Epithelial cell of proximal tubule (primary cell): ENCODE measurements around the gene ZC3H7B. TPM values are rescaled to one million over a fixed set of nuclear protein-coding genes. Genes with fewer than 3 reads are reported as not detected.

Experiments
- DNase-seq: peaks from one replicate; pipeline ENCODE4 v3.0.0-alpha.2; 2011; ENCODE audit warnings: low read depth
- H3K4me3 ChIP-seq: 2 replicates; pipeline ENCODE4 v1.5.1; 2011; ENCODE audit warnings: low read depth, mild to moderate bottlenecking, low read length
- total RNA-seq: library from RNA; depleted of rRNA; stranded (reverse); fragments of >200 nt; gene quantifications from 2 replicates; pipeline ENCODE4 v1.2.3, GENCODE V29; 2015
- TF ChIP-seq, protein P1 (sequence below): conservative IDR thresholded peaks from 2 replicates; pipeline ENCODE4 v1.5.1; 2012; ENCODE audit warnings: low read depth, mild to moderate bottlenecking, low read length

The ZC3H7B gene
- total RNA-seq, 1 donor from 2014 or later, result 55.6 TPM

- TF ChIP-seq, protein P1, sequence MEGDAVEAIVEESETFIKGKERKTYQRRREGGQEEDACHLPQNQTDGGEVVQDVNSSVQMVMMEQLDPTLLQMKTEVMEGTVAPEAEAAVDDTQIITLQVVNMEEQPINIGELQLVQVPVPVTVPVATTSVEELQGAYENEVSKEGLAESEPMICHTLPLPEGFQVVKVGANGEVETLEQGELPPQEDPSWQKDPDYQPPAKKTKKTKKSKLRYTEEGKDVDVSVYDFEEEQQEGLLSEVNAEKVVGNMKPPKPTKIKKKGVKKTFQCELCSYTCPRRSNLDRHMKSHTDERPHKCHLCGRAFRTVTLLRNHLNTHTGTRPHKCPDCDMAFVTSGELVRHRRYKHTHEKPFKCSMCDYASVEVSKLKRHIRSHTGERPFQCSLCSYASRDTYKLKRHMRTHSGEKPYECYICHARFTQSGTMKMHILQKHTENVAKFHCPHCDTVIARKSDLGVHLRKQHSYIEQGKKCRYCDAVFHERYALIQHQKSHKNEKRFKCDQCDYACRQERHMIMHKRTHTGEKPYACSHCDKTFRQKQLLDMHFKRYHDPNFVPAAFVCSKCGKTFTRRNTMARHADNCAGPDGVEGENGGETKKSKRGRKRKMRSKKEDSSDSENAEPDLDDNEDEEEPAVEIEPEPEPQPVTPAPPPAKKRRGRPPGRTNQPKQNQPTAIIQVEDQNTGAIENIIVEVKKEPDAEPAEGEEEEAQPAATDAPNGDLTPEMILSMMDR, result no peak
- H3K4me3 ChIP-seq, result no peak overlapping the region
These were observed 40.5 kb upstream of the ZC3H7B start for GRCh38 chr22:41260871-41261270.

GRCh38 chr22:41261541-41262249, 39.6 kb upstream of the ZC3H7B start:
- DNase-seq, result no peak
- no peak overlapping the region for H3K4me3 ChIP-seq
- TF ChIP-seq, protein P1, result no peak

More at GRCh38 chr22:41260871-41261270, 40.5 kb upstream of the ZC3H7B start:
- DNase-seq, result no peak

DNA sequence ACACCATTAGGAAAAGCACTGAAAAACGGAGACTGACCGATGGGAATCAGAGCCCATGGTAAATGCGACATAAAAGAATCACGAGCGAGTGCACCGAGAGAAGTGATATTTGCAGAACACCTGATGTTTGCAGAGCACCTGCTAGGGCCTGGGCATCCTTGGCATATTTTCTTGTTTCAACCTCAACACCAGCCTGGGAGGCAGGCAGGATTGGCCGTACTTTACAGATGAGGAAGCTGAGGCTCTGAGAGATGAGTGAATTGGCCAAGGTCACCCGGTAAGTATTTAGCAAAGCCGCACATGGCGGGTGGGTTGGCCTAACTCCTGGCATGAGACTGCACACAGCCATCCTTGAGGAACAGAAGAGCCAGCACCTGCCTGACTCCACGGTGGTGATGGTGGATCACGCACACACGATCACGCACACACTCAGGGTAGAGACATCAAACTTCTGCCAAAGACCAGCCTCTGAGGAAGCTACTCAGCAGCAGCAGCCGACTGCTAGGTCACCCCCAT, 39.0 kb upstream of the ZC3H7B start:
- H3K4me3 ChIP-seq, result no peak overlapping the region
- TF ChIP-seq, protein P1, result no peak
- no peak for DNase-seq

DNA sequence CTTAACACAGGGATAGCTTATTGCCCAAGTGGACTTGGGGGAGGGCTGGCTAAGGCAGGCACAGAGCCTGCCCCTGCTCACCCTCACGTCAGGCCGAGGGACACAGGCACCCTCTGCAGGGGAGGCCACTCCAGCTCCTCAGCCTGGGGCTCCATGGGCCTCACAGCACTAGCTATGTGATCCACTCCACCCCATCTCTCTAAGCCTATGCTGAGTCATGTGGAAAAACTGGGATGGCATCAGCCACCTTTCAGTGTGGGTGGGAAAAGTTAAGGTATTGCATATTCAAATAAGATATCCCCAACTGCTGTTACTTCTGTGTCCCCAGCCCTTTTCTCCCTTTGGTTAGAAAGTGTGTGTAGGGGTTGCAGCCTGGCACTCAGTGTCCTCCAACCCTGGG, 37.6 kb upstream of the ZC3H7B start:
- no peak overlapping the region for H3K4me3 ChIP-seq
- no peak for DNase-seq
- TF ChIP-seq, protein P1, result no peak

DNA sequence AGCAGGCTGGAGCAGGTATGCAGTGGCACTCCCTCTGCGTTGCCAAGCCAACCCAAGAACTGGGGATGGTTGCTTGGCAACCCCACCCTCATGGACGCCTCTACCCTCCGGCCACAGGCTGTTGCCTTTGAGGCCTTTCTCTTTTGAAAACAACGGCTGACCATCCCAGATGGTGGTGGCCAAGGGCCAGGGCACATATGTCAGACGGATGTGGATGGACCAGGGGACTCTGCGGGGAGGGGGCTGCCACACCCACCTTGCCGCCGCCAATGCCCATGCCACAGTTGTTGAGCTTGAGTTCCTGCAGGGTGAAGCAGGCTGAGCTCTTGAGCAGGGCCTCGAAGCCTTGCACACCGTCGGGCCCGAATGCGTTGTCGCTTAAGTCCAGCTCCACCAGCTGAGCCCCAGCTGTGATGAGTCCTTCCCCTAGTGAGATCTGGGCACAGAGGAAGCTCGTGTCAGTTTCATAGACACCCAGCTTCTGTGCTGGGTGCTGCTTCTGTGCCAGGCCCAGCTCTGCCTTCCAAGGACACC, 36.9 kb upstream of the ZC3H7B start:
- TF ChIP-seq, protein P1, result no peak
- DNase-seq, result no peak
- no peak overlapping the region for H3K4me3 ChIP-seq

DNA sequence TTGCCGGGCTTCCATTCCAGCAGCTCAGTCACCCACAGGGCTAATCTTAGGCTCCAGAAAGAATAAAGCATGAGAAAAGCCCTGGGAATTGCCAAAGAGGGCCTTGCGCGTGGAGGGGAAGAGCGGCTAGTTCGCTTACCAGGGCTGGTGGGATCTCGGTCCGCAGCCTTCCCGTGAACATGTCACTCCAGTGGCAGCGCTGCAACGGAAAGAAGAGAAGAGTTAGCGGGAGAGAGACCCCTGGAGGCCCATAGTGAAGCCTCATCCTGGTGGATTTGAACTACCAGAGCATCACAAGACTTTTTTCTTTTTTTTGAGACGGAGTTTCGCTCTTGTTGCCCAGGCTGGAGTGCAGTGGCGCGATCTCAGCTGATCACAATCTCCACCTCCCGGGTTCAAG, 33.4 kb upstream of the ZC3H7B start:
- TF ChIP-seq, protein P1, result no peak
- no peak overlapping the region for H3K4me3 ChIP-seq
- no peak for DNase-seq

DNA sequence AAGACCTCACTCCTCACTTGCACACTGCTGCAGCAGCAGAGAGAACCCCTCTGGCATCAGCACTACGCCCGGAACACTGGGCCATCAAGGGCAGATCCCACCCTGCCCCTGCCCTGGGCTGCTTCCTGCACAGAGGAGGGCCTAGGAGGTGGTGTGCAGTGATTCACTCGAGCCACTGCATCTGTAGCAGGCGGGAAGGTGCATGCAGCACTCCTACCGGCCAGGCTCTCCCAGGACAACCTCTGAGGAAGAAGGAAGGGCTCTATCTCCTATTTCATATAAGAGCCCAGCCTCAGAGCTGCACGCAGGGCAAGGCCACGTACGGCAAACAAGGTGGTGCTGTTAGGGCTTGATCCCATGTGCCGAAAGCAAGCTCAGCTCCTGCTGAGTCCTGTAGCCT, 29.5 kb upstream of the ZC3H7B start:
- no peak for DNase-seq
- no peak overlapping the region for H3K4me3 ChIP-seq
- TF ChIP-seq, protein P1, result no peak
